HG03378 (cell line): ENCODE data around the gene RAB22A.

Experiments used
- ATAC-seq: cut with Tn5 transposase; IDR thresholded peaks from one replicate; pipeline ENCODE4 v1.9.1; 2021; ENCODE audit warnings: mild to moderate bottlenecking, moderate library complexity; ENCODE audit not compliant: unreplicated experiment

Gene RAB22A

GRCh38 chr20:58300321-58300720, 9.2 kb upstream of the RAB22A start:
- ATAC-seq = no peak

GRCh38 chr20:58303547-58303946, 6.0 kb upstream of the RAB22A start:
- ATAC-seq = no peak

GRCh38 chr20:58305061-58305460, 4.5 kb upstream of the RAB22A start:
- no peak for ATAC-seq

- ATAC-seq = peak; percentile 66
Observed at GRCh38 chr20:58306421-58307261, 2.9 kb upstream of the RAB22A start.

GRCh38 chr20:58307270-58307669, 2.2 kb upstream of the RAB22A start:
- ATAC-seq = no peak

- no peak for ATAC-seq
Observed at GRCh38 chr20:58308290-58308679, 1.2 kb upstream of the RAB22A start.

- no peak for ATAC-seq
Observed at GRCh38 chr20:58308680-58309527, 611 bp upstream of the RAB22A start.

GRCh38 chr20:58310291-58310782, 822 bp downstream of the RAB22A start:
- no peak for ATAC-seq

GRCh38 chr20:58312836-58313235, 3.3 kb downstream of the RAB22A start:
- ATAC-seq = no peak

GRCh38 chr20:58313396-58313795, 3.9 kb downstream of the RAB22A start:
- ATAC-seq = no peak

GRCh38 chr20:58321205-58321604, 11.7 kb downstream of the RAB22A start:
- no peak for ATAC-seq

GRCh38 chr20:58322083-58322482, 12.6 kb downstream of the RAB22A start:
- no peak for ATAC-seq

GRCh38 chr20:58325912-58326311, 16.4 kb downstream of the RAB22A start:
- no peak for ATAC-seq

- no peak for ATAC-seq
Observed at GRCh38 chr20:58327211-58327610, 17.7 kb downstream of the RAB22A start.

GRCh38 chr20:58328836-58329235, 19.3 kb downstream of the RAB22A start:
- ATAC-seq = no peak

GRCh38 chr20:58329711-58330110, 20.2 kb downstream of the RAB22A start:
- ATAC-seq = no peak

GRCh38 chr20:58330249-58330648, 20.7 kb downstream of the RAB22A start:
- no peak for ATAC-seq

- no peak for ATAC-seq
Observed at GRCh38 chr20:58330687-58331086, 21.2 kb downstream of the RAB22A start.

- ATAC-seq = no peak
Observed at GRCh38 chr20:58331961-58332551, 22.5 kb downstream of the RAB22A start.

- no peak for ATAC-seq
Observed at GRCh38 chr20:58339741-58340140, 30.2 kb downstream of the RAB22A start.

GRCh38 chr20:58340151-58340550, 30.6 kb downstream of the RAB22A start:
- ATAC-seq = no peak
